ENCODE results near the gene COL23A1.

The COL23A1 gene

DNA sequence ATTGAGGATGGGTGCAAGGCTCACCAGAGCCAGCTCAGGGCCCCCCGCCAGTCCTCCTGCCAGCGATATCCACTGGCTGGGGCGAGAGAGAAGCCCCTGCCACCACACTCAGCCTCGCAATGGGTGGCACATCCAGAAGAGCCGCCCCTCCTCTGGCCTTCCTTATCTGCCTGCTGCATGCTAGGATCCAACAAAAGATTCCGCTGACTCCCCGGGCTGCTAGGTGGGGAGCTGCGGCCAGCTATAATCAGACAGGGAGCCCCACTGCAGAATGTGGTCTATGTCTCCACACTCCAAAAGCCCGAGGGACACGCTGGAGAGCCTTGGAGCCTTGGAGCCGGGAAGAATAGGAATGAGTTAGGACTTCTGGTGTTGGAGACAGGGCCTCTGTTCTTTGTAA is 32.8 kb downstream of the COL23A1 start:
- DNase-seq (ENCODE audit: low read depth, low spot score), result no peak

DNA sequence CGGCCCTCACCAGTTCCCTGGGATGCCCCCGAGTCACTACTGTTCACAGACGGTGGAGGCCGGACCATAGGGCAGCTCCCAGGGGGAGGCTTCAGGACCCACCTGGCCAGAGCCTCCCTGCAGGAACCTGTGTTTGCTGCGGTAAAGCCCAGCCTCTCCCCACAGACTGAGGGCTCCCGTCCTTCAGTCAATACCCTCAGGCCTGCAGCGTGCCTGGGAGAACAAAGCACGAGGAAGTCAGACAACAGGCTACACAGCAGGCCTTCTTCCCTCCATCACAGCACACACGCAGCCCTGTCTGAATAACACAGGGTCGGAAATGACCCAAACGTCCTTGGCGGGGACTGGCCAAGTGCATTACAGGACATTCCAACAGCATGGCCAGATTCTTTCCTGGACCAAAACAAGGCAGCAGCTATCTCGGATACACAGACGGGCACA is 34.4 kb downstream of the COL23A1 start:
- no peak for DNase-seq (ENCODE audit: low read depth, low spot score)

DNA sequence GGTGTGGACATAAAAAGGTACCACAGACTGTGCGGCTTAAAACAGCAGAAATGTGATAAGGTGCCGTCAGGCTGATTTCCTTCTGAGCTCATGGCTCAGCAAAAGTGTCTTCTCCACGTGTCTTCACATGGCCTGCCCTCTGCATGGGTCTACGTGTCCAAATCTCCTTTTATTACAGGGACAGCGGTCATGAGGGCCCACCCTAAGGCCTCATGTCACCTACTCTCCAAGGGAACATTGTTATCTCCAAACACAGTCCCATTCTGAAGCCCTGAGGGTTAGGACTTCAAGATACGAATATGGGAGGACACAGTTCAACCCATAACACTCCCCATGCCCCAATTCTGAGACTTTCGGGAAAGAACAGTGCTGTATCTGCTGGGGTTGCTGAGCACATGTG is 35.2 kb downstream of the COL23A1 start:
- DNase-seq (ENCODE audit: low read depth, low spot score), result no peak

GRCh38 chr5:178554311-178554710 is 35.9 kb downstream of the COL23A1 start:
- DNase-seq (ENCODE audit: low read depth, low spot score), result no peak

- DNase-seq (ENCODE audit: low read depth, low spot score), result no peak
Observed at GRCh38 chr5:178553517-178553916, 36.7 kb downstream of the COL23A1 start.

DNA sequence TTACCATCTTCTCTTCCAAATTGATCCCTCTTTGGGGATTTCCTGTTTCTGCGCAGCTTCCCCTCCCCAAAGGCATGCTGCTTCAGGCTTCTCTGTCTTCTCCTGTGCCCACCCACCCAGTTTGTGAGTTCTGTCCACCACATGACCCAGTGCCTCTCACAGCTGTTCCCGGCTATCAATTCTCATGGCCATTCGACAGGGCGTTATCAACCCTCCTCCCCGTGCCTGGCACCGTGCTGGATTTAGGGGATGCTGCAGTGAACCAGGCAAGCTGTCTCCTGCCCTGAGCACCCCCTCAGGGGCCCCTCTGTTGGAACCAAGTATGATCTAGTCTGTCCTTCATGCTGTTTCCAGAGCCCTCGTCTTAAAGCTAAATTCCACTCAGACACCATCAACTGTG is 38.7 kb downstream of the COL23A1 start:
- DNase-seq (ENCODE audit: low read depth, low spot score), result no peak

DNA sequence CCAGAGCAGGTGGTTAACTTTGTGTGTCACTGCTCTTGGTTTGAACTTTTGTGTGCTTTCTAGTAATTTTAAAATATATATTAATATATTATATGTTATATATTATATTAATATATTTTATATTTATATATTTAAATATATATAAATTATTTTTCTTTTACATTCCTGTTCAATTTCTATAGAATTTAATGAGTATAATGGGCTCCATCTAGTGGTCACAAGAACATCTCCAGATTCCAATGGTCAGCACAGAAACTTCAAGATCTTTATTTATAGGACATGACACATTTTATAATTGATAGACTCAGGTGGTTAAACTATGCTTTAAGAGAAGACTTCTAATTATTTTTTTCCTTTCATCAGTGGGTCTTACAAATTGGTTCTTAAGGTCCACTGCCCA is 39.1 kb downstream of the COL23A1 start:
- DNase-seq (ENCODE audit: low read depth, low spot score), result no peak

- no peak for DNase-seq (ENCODE audit: low read depth, low spot score)
Observed at GRCh38 chr5:178548746-178549145, 41.4 kb downstream of the COL23A1 start.

DNA sequence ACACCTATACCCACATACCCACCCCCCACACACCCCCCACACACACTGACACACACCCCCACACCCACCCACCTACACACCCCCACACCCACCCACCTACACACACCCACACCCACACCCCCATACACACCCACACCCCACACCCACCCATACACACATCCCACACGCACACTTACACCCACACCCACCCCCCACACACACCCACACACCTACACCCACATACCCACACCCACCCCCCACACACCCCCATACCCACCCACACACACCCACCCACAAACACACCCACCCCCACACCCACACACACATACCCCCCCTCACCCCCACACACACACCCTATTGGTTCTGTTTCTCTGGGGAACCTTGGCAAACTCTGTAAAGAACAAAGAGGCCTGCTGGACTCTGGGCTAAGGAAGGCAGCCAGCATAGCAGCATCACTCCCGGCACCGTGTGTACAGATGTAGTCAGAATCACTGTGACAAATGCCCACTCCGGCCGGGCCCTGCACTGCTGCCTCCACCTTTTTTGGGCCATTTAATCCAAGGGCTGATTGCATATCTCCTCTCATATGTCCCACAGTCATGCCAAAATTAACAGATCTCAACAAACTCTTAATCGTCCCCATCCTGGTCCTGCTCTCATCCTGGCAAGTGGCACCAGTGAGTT is 42.3 kb downstream of the COL23A1 start:
- DNase-seq (ENCODE audit: low read depth, low spot score), result no peak

GRCh38 chr5:178547052-178547666 is 43.0 kb downstream of the COL23A1 start:
- DNase-seq (ENCODE audit: low read depth, low spot score), result no peak

GRCh38 chr5:178546675-178547033 is 43.5 kb downstream of the COL23A1 start:
- DNase-seq (ENCODE audit: low read depth, low spot score), result no peak

- no peak for DNase-seq (ENCODE audit: low read depth, low spot score)
Observed at GRCh38 chr5:178545941-178546674, 44.1 kb downstream of the COL23A1 start.

DNA sequence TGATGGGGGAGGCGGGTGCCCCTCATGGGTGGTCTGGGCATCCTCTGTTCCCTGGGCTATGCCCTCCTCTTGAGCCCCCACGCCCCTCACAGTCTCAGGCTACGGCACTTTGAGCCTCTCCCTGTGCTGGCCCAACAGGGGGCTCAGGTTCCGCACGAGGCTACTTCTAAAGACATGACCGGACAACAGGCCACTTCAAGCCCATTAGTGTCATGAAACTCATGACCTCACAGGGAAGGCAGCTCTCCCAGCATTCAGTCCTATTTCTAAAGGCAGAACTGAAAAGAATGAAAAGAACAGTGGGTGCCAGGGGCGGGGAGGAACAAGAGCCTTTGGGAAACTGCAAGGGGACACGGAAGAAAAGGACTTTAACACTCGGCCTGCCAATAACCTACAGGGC is 45.0 kb downstream of the COL23A1 start:
- no peak for DNase-seq (ENCODE audit: low read depth, low spot score)

- DNase-seq (ENCODE audit: low read depth, low spot score), result no peak
Observed at GRCh38 chr5:178544166-178544834, 45.9 kb downstream of the COL23A1 start.

- DNase-seq (ENCODE audit: low read depth, low spot score), result no peak
Observed at GRCh38 chr5:178542455-178542854, 47.7 kb downstream of the COL23A1 start.

- DNase-seq (ENCODE audit: low read depth, low spot score), result no peak
Observed at GRCh38 chr5:178540526-178540925, 49.7 kb downstream of the COL23A1 start.

- DNase-seq (ENCODE audit: low read depth, low spot score), result no peak
Observed at GRCh38 chr5:178538741-178539229, 51.4 kb downstream of the COL23A1 start.

DNA sequence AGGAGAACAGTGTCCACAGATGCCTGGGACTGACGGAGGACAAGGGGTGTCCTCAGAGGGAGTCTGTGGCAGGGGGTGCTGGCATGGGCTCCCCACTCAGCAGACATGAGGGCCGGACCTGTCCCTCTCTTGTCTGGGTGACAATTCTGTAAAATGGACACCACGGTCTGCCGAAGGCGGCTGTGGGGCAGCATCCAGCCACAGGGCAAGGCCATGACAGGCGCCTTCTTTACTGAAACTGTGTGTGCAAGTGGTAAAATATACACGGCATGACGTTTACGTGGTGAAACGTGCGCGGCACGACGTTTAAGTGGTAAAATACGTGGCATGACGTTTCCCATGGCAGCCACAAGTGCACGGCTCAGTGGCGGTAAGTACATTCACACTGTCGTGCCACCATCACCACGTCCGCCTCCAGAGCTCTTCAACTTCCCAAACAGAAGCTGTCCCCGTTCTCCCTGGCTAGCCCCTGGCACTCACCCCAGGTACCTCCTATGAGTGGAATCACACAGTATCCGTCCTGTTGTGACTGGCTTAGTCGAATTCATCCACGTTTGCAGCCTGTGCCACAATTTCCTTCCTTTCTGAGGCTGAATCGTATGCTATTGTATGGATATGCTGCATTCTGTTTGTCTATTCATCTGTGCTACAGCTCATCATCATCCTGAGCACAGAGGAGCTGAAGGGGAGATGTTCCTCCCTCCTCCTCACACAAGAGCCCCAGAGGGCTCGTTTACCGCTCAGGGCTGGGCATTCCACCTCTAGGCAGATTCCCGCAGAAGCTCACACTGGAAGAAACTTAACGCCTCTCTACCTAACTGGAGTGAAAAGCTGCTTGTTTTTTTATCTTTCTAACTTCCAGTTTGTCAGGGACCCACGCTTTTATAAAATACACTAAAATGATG is 52.5 kb downstream of the COL23A1 start:
- DNase-seq (ENCODE audit: low read depth, low spot score), result no peak

GRCh38 chr5:178536541-178537466 is 53.4 kb downstream of the COL23A1 start:
- no peak for DNase-seq (ENCODE audit: low read depth, low spot score)

All from smooth muscle cell of the brain vasculature (primary cell).